GM23248 (cell line): ENCODE measurements around the gene SMIM36.

Experiments used
- EZH2 ChIP-seq: fragments of 200-600 bp; sonication (generic); IDR thresholded peaks from 2 replicates; pipeline ENCODE4 v1.6.1; 2018; ENCODE audit warnings: antibody characterized with exemption, mild to moderate bottlenecking; ENCODE audit not compliant: insufficient read depth, poor library complexity, severe bottlenecking
- EZH2phosphoT487 ChIP-seq: fragments of 200-600 bp; sonication (generic); IDR thresholded peaks from 2 replicates; pipeline ENCODE4 v1.6.1; 2018; ENCODE audit warnings: antibody characterized with exemption, moderate library complexity, mild to moderate bottlenecking, low read depth; ENCODE audit not compliant: insufficient read depth

GRCh38 chr17:55484575-55484974, 26.7 kb downstream of the SMIM36 start:
- no peak for TF ChIP-seq EZH2
- no peak for TF ChIP-seq EZH2phosphoT487
